ENCODE data around the gene SSH3. TPM values are rescaled to one million over a fixed set of nuclear protein-coding genes. Genes with fewer than 3 reads are reported as not detected.

Gene SSH3
- total RNA-seq, 1 donor from 2014 or later: 6.8 TPM

DNA sequence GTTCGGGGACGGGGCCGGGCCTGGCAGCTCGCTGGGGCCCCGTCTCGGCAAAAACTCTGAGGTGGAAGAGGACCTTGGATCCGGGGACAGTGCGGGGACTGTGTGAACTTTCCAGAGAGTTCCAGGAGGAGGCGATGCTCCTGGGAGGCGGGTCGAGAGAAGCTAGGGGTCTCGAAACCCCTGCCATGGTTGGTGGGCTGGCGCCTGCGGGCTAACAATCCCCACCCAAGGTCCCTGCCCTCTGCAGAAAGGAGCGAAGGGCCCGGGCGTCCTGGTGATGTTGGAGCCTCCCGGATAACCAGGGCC lies 41.7 kb upstream of the SSH3 start:
- Histone ChIP-seq H3K4me1 (ENCODE audit: control insufficient read depth in 3 of 3, insufficient read depth in 3 of 3, low read length in 3 of 3) (peaks cover 23 to 27% (median 25%) of the 10 kb centered on the region in 3 donors), H3K27me3 (ENCODE audit: control insufficient read depth in 3 of 3, insufficient read depth in 3 of 3, low read length in 3 of 3) (peaks cover 0 to 2% (median 0%) of the 10 kb centered on the region in 3 donors), H3K36me3 (ENCODE audit: control insufficient read depth in 3 of 3, insufficient read depth in 3 of 3, low read length in 3 of 3) (peaks cover 2 to 7% (median 7%) of the 10 kb centered on the region in 3 donors), H3K9me3 (ENCODE audit: control insufficient read depth in 3 of 3, low read length in 3 of 3) (no peaks in the 10 kb centered on the region), H3K27ac (ENCODE audit: low read depth, low read length) (no peak overlapping the region), H3K4me3 (ENCODE audit: low read length in 3 of 3) (no peak overlapping the region), H3K9ac (ENCODE audit: low read depth in 1 of 3, low read length in 3 of 3) (no peak overlapping the region)

DNA sequence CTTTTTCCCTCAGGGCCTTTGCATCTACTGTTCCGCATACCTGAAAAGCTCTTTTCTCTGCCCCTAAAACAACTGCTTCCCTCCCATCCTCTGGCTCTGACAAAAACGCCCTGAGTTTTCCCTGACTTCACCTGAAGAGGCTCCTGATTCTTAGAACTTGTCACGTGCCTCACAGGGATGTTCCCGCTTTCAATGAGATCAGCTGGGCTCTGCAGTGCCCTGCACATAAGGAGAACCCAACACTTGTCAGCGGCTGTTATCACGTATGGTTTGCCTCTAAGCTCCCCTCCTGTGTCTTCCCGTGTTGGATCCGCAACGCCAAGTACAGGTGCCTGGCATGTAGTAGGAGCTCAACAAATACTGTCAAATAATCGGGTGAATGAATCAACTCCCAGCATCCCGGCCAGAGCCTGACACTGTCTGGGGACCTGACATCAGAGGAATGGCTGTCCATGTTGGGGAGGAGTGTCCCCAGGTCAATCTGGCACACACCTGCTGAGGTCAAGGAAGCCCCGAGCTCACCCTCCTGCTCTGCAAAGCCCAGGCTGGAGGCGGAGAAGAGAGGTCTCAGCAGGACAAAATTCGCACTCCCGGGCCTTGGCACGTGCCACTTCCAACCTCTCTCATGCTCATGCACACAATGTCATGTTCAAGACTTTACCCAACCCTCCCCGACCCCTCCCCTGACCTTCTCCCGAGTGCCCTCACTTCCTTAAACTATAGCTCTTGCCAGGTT lies 41.2 kb upstream of the SSH3 start:
- peaks cover 0 to 2% (median 0%) of the 10 kb centered on the region in 3 donors for H3K27me3 ChIP-seq (ENCODE audit: control insufficient read depth in 3 of 3, insufficient read depth in 3 of 3, low read length in 3 of 3)
- H3K9ac ChIP-seq (ENCODE audit: low read depth in 1 of 3, low read length in 3 of 3): peak overlapping the region in 1 of 3 donors; percentile 57
- H3K36me3 ChIP-seq (ENCODE audit: control insufficient read depth in 3 of 3, insufficient read depth in 3 of 3, low read length in 3 of 3): peaks cover 0 to 2% (median 2%) of the 10 kb centered on the region in 3 donors
- H3K9me3 ChIP-seq (ENCODE audit: control insufficient read depth in 3 of 3, low read length in 3 of 3): no peaks in the 10 kb centered on the region
- peak overlapping the region in 1 of 3 donors; percentile 49 for H3K4me3 ChIP-seq (ENCODE audit: low read length in 3 of 3)
- H3K27ac ChIP-seq (ENCODE audit: low read depth, low read length): no peak overlapping the region
- peaks cover 26 to 28% (median 27%) of the 10 kb centered on the region in 3 donors for H3K4me1 ChIP-seq (ENCODE audit: control insufficient read depth in 3 of 3, insufficient read depth in 3 of 3, low read length in 3 of 3)

DNA sequence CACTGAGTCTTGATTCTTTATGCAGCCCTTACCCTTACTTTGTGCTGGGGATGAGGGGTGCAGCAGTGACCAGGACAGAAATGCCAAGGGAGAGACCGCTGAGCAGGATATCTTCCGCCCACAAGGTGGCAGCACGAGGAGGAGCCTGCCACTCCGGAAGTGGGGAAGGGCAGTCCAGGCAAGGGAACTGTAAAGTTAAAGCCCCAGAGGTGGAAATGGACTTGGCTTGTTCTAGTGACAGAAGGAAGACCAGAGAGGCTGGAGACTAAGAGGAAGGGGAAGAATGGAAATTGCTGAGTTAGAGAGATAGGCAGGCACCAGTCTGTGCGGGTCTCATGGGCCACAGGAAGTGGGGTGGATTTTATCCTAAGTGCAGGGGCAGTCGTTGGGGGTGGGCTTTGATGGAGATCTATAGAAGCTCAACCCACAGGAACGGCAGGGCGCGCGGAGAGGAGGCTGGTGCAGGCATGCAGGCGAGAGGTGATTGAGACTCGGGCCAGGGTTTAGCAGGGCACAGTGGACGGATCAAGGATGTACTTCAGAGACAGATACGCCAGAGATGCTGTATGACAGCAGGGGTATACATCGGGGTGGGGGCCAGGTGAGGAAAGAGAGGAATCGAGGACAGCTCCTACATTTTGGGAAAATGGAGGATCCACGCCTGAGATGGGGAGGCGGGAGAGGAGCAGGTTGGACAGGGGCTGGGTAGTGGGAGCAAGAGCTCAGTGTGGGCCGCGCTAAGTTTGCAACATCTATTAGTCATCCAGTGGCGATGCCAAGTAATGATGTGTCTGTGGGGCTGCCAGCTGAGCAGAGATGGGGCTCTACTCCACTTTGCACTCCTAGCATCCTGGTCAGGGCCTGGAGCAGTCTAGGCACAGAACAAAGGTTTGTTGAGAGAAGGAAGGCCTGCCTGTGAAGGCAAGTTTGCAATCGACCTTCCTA lies 40.3 kb upstream of the SSH3 start:
- Histone ChIP-seq H3K27ac (ENCODE audit: low read depth, low read length) (peak overlapping the region; percentile 10), H3K4me3 (ENCODE audit: low read length in 3 of 3) (peak overlapping the region in 2 of 3 donors; percentile 49 to 52), H3K9ac (ENCODE audit: low read depth in 1 of 3, low read length in 3 of 3) (peak overlapping the region; percentile 43 to 58 (median 57))

DNA sequence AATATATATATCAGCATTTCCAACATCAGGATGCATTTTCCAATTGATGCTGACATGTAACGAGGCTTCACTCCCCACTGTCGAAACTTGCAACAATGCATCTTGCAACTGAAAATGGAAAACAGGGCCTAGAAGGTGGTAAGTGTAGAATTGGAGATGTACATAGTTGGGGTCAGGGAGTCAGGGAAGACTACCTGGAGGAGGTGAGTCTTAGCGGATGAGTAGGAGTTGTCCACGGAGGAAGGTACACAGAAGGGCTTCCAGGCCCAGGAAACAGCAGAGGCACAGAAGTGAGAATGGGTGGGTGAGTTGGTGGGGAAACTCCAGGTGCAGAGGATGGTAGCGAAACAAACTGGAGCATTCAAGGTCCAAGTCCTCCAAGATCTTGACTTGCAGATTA lies 39.1 kb upstream of the SSH3 start:
- H3K27me3 ChIP-seq (ENCODE audit: control insufficient read depth in 3 of 3, insufficient read depth in 3 of 3, low read length in 3 of 3): peaks cover 0 to 2% (median 0%) of the 10 kb centered on the region in 3 donors
- no peak overlapping the region for H3K9ac ChIP-seq (ENCODE audit: low read depth in 1 of 3, low read length in 3 of 3)
- no peak overlapping the region for H3K4me3 ChIP-seq (ENCODE audit: low read length in 3 of 3)
- H3K4me1 ChIP-seq (ENCODE audit: control insufficient read depth in 3 of 3, insufficient read depth in 3 of 3, low read length in 3 of 3): peaks cover 48 to 50% (median 49%) of the 10 kb centered on the region in 3 donors
- peaks cover 0 to 7% (median 2%) of the 10 kb centered on the region in 3 donors for H3K36me3 ChIP-seq (ENCODE audit: control insufficient read depth in 3 of 3, insufficient read depth in 3 of 3, low read length in 3 of 3)
- no peak overlapping the region for H3K27ac ChIP-seq (ENCODE audit: low read depth, low read length)
- no peaks in the 10 kb centered on the region for H3K9me3 ChIP-seq (ENCODE audit: control insufficient read depth in 3 of 3, low read length in 3 of 3)

More for the DNA sequence above, 40.3 kb upstream of the SSH3 start:
- Histone ChIP-seq H3K27me3 (ENCODE audit: control insufficient read depth in 3 of 3, insufficient read depth in 3 of 3, low read length in 3 of 3) (peaks cover 0 to 2% (median 0%) of the 10 kb centered on the region in 3 donors), H3K9me3 (ENCODE audit: control insufficient read depth in 3 of 3, low read length in 3 of 3) (no peaks in the 10 kb centered on the region), H3K4me1 (ENCODE audit: control insufficient read depth in 3 of 3, insufficient read depth in 3 of 3, low read length in 3 of 3) (peaks cover 35 to 37% (median 36%) of the 10 kb centered on the region in 3 donors), H3K36me3 (ENCODE audit: control insufficient read depth in 3 of 3, insufficient read depth in 3 of 3, low read length in 3 of 3) (peaks cover 0 to 2% (median 0%) of the 10 kb centered on the region in 3 donors)

DNA sequence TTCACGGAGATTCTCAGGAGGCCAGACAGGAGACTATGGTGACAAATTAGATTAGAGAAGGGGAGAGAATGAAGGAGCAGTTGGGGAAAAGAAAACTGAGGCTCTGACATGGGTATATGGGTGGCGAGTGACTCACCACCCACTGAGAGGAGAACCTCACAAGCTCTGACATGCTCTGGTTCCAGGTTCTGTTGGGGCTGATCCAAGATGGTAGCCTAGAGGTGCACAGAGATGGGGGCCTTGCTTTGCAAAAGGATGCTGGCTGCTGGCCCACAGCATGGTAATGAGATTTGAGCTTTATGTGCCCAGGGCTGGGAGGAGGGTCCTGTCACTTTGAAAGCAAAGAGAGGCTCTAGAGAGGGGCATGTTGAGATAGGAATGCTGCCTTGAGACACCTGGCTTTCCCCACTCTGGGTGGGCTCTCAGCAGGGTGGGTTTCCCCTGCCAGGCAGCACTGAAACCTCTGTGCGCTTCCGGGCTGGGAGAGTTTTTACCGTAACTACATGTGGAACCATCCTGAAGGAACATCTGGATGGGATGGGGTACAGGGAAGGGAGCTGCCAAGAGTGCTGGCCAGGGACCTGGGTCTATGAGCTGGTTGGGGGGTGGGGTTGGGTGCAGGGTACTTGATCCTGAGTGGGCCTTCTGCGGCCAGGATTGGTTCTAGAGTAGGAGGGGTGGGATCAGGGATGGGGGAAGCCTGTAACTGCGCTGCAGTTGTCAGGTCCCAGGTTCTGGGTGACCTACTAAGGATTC lies 38.3 kb upstream of the SSH3 start:
- Histone ChIP-seq H3K4me1 (ENCODE audit: control insufficient read depth in 3 of 3, insufficient read depth in 3 of 3, low read length in 3 of 3) (peaks cover 56 to 58% (median 57%) of the 10 kb centered on the region in 3 donors), H3K9me3 (ENCODE audit: control insufficient read depth in 3 of 3, low read length in 3 of 3) (no peaks in the 10 kb centered on the region), H3K36me3 (ENCODE audit: control insufficient read depth in 3 of 3, insufficient read depth in 3 of 3, low read length in 3 of 3) (peaks cover 0 to 7% (median 2%) of the 10 kb centered on the region in 3 donors), H3K9ac (ENCODE audit: low read depth in 1 of 3, low read length in 3 of 3) (peak overlapping the region in 1 of 3 donors; percentile 8), H3K27ac (ENCODE audit: low read depth, low read length) (no peak overlapping the region), H3K27me3 (ENCODE audit: control insufficient read depth in 3 of 3, insufficient read depth in 3 of 3, low read length in 3 of 3) (peaks cover 0 to 2% (median 0%) of the 10 kb centered on the region in 3 donors), H3K4me3 (ENCODE audit: low read length in 3 of 3) (no peak overlapping the region)

DNA sequence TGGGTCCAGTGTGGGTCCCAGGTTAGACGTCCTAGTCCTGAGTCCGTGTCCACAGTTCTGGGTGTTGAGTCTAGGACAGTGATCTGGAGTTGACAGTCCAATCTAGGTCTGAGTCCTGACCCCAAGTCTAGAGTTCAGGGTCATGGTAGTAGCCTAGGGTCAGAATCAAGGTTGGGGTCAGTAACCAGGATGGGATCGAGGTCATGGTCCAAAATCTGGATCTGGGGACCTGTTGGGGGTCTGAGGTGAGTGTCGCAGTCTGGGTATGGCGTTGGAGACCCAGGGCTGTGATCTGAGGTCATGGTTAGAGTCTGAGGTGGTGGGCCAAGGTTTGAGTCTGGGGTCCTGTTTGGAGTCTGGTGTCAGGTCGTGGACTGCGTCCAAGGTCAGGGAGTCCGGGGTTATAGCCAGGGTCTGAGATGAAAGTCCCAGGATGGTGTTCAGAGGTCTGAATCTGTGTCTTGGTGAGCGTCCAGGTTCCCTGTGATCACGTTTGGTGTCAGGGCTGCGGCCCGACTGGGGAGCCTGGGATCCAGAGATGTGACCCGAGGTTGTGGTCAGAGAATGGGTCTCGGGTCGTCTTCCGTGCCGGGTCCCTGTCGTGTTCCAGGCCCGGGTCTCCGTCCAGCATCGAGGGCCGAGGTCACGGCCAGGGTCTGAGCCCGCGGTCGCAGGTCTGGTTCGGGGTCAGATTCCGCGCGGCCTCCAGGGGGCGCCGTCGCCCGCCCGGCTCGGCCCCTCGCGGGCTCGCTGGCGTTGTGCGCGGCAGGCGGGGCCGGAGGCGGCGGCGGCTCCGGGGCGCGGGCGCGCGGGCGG lies 37.5 kb upstream of the SSH3 start:
- Histone ChIP-seq H3K4me3 (ENCODE audit: low read length in 3 of 3) (peak overlapping the region; percentile 46 to 68 (median 60)), H3K36me3 (ENCODE audit: control insufficient read depth in 3 of 3, insufficient read depth in 3 of 3, low read length in 3 of 3) (peaks cover 0 to 7% (median 2%) of the 10 kb centered on the region in 3 donors), H3K4me1 (ENCODE audit: control insufficient read depth in 3 of 3, insufficient read depth in 3 of 3, low read length in 3 of 3) (peaks cover 63 to 66% (median 64%) of the 10 kb centered on the region in 3 donors), H3K27me3 (ENCODE audit: control insufficient read depth in 3 of 3, insufficient read depth in 3 of 3, low read length in 3 of 3) (peaks cover 0 to 2% (median 0%) of the 10 kb centered on the region in 3 donors), H3K9ac (ENCODE audit: low read depth in 1 of 3, low read length in 3 of 3) (peak overlapping the region; percentile 58 to 75 (median 68)), H3K27ac (ENCODE audit: low read depth, low read length) (peak overlapping the region; percentile 26), H3K9me3 (ENCODE audit: control insufficient read depth in 3 of 3, low read length in 3 of 3) (no peaks in the 10 kb centered on the region)

DNA sequence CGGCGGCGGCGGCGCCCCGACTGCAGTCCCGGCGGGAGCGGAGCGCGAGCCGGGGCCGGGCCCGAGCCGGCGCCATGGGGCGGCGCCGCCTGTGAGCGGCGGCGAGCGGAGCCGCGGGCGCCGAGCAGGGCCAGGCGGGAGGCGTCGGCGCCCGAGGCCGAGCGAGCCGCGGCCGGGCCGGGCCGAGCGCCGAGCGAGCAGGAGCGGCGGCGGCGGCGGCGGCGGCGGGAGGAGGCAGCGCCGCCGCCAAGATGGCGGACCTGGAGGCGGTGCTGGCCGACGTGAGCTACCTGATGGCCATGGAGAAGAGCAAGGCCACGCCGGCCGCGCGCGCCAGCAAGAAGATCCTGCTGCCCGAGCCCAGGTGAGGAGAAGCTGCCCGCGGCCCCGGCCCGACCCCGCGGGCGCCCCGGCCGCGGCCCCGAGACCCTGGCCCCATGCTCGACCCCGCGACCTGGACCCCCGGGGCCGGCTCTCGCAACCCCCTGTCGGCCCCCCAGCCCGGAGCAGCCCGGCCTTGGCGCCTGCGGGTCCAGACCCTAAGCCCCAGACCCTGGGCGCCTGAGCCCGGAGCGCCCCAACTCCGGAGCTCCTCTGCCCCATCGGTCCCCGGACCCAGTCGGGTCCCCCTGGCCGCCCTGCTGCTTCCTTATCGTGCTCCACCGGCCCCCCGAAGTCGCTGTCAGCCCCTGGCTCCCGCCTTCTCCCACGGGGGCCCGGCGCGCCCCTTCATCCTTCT lies 36.7 kb upstream of the SSH3 start, which contains the start of gene GRK2:
TSS of gene GRK2 (plus strand) at position 25 of the 739 bp plus-strand sequence. CDS start at position 252, 227 bp downstream.
- peak within 1 kb of the TSS; percentile 78 to 89 (median 89) for H3K9ac ChIP-seq (ENCODE audit: low read depth in 1 of 3, low read length in 3 of 3)
- no peaks in the 10 kb centered on the region for H3K27me3 ChIP-seq (ENCODE audit: control insufficient read depth in 3 of 3, insufficient read depth in 3 of 3, low read length in 3 of 3)
- no peaks in the 10 kb centered on the region for H3K9me3 ChIP-seq (ENCODE audit: control insufficient read depth in 3 of 3, low read length in 3 of 3)
- H3K4me3 ChIP-seq (ENCODE audit: low read length in 3 of 3): peak within 1 kb of the TSS; percentile 84 to 86 (median 84)
- H3K27ac ChIP-seq (ENCODE audit: low read depth, low read length): peak within 1 kb of the TSS; percentile 48
- H3K36me3 ChIP-seq (ENCODE audit: control insufficient read depth in 3 of 3, insufficient read depth in 3 of 3, low read length in 3 of 3): peaks cover 0 to 7% (median 2%) of the 10 kb centered on the region in 3 donors
- peaks cover 67 to 69% (median 68%) of the 10 kb centered on the region in 3 donors for H3K4me1 ChIP-seq (ENCODE audit: control insufficient read depth in 3 of 3, insufficient read depth in 3 of 3, low read length in 3 of 3)

DNA sequence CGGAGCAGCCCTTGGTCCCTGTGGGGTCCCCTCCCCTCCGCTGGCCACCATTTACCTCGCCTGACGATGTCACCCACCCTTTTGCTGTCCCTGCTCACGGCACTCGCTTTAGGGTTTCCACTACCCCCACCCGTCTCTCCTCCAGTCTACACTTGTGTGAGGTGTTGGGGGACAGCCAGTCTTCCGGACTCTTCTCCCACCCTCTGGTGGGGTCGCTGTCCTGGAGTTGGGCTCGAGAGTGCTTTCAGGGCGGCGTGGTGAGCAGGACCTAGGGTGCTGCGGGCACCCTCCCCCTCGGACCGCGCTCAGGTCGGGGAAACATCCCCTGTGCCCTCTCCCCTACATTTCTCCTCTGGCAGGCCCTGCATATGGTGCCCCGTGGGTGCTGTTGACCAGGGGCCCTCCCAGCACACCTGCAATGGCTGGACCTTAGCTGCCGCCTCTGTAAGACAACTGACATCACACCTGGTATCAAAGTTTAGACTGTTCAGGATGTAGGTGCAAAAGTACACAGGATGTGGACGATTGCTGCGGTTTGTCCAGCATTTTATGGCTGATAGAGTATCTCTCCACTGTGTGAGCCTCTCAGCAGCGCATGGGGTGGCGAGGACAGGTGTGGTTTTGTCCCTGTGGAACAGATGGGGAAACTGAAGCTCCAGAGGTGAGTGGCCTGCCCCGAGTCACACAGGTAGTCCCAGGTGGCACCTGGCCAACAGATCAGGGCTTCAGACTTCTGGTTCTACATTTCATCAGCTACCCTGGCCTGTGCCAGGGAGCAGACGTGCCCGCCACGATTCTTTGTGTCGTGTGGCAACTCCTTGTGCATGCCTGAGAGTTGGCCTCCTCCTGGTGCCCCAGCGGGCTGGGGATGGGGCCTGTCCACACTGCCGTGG lies 35.9 kb upstream of the SSH3 start:
- H3K27ac ChIP-seq (ENCODE audit: low read depth, low read length): peak overlapping the region; percentile 48
- H3K4me3 ChIP-seq (ENCODE audit: low read length in 3 of 3): peak overlapping the region; percentile 84 to 86 (median 84)
- peaks cover 0 to 7% (median 2%) of the 10 kb centered on the region in 3 donors for H3K36me3 ChIP-seq (ENCODE audit: control insufficient read depth in 3 of 3, insufficient read depth in 3 of 3, low read length in 3 of 3)
- H3K4me1 ChIP-seq (ENCODE audit: control insufficient read depth in 3 of 3, insufficient read depth in 3 of 3, low read length in 3 of 3): peaks cover 67 to 72% (median 68%) of the 10 kb centered on the region in 3 donors
- peak overlapping the region; percentile 78 to 89 (median 89) for H3K9ac ChIP-seq (ENCODE audit: low read depth in 1 of 3, low read length in 3 of 3)
- no peaks in the 10 kb centered on the region for H3K27me3 ChIP-seq (ENCODE audit: control insufficient read depth in 3 of 3, insufficient read depth in 3 of 3, low read length in 3 of 3)
- no peaks in the 10 kb centered on the region for H3K9me3 ChIP-seq (ENCODE audit: control insufficient read depth in 3 of 3, low read length in 3 of 3)
